Astrocyte (in vitro differentiated cells and primary cell): Measurements from ENCODE around the gene NET1. TPM values are rescaled to one million over a fixed set of nuclear protein-coding genes. Genes with fewer than 3 reads are reported as not detected.

ENCODE experiments used
- DNase-seq: peaks from one replicate; pipeline ENCODE4 v3.0.0-alpha.2; 2010; ENCODE audit warnings: low read depth
- FAIRE-seq: peaks from 2 replicates; lab custom pipeline; 2011; peaks lifted over from hg19 to GRCh38; lab: Jason Lieb, UNC
- H2AFZ ChIP-seq: 2 replicates; pipeline ENCODE4 v1.6.0; 2012; ENCODE audit warnings: low read depth, low read length, inconsistent platforms
- H3K27ac ChIP-seq: 2 replicates; pipeline ENCODE4 v1.5.1; 2011; ENCODE audit warnings: low read depth, low read length, inconsistent platforms
- H3K27me3 ChIP-seq: 2 replicates; pipeline ENCODE4 v1.6.0; 2011; ENCODE audit warnings: low read length, inconsistent platforms; ENCODE audit not compliant: insufficient read depth
- H3K36me3 ChIP-seq: 2 replicates; pipeline ENCODE4 v1.5.1; 2011; ENCODE audit warnings: low read length, inconsistent platforms; ENCODE audit not compliant: insufficient read depth
- H3K4me1 ChIP-seq: 2 replicates; pipeline ENCODE4 v1.5.1; 2011; ENCODE audit warnings: low read length, inconsistent platforms; ENCODE audit not compliant: insufficient read depth
- H3K4me2 ChIP-seq: 2 replicates; pipeline ENCODE4 v1.6.0; 2012; ENCODE audit warnings: low read length, inconsistent platforms
- H3K4me3 ChIP-seq: 2 replicates; pipeline ENCODE4 v1.5.1; 2011; ENCODE audit warnings: low read depth, mild to moderate bottlenecking, low read length, inconsistent platforms; ENCODE audit not compliant: insufficient read depth
- H3K79me2 ChIP-seq: 2 replicates; pipeline ENCODE4 v1.6.0; 2012; ENCODE audit warnings: mild to moderate bottlenecking, low read length, inconsistent platforms; ENCODE audit not compliant: insufficient read depth
- H3K9ac ChIP-seq: 2 replicates; pipeline ENCODE4 v1.6.0; 2012; ENCODE audit warnings: mild to moderate bottlenecking, low read length, inconsistent platforms
- H3K9me3 ChIP-seq: 2 replicates; pipeline ENCODE4 v1.5.1; 2012; ENCODE audit warnings: low read depth, mild to moderate bottlenecking, low read length, inconsistent platforms; ENCODE audit not compliant: insufficient read depth
- H4K20me1 ChIP-seq: 2 replicates; pipeline ENCODE4 v1.6.0; 2012; ENCODE audit warnings: low read length, inconsistent platforms; ENCODE audit not compliant: insufficient read depth
- H3K27ac Mint-ChIP-seq: one replicate; pipeline ENCODE4 v1.8.0; 2021; ENCODE audit warnings: mild to moderate bottlenecking, mixed read lengths; ENCODE audit not compliant: unreplicated experiment
- H3K27me3 Mint-ChIP-seq: one replicate; pipeline ENCODE4 v1.8.0; 2021; ENCODE audit warnings: low read depth, mixed read lengths; ENCODE audit not compliant: unreplicated experiment
- H3K36me3 Mint-ChIP-seq: one replicate; pipeline ENCODE4 v1.8.0; 2021; ENCODE audit warnings: low read depth, mixed read lengths; ENCODE audit not compliant: unreplicated experiment
- H3K4me1 Mint-ChIP-seq: one replicate; pipeline ENCODE4 v1.8.0; 2021; ENCODE audit warnings: low read depth, mixed read lengths; ENCODE audit not compliant: unreplicated experiment
- H3K4me3 Mint-ChIP-seq: one replicate; pipeline ENCODE4 v1.8.0; 2021; ENCODE audit warnings: mild to moderate bottlenecking, moderate library complexity, mixed read lengths; ENCODE audit not compliant: unreplicated experiment
- H3K9me3 Mint-ChIP-seq: one replicate; pipeline ENCODE4 v1.8.0; 2021; ENCODE audit warnings: mild to moderate bottlenecking, mixed read lengths; ENCODE audit not compliant: unreplicated experiment
- EZH2 ChIP-seq: IDR thresholded peaks from 2 replicates; pipeline ENCODE4 v1.6.1; 2012; ENCODE audit warnings: mild to moderate bottlenecking, low read length, inconsistent platforms; ENCODE audit not compliant: insufficient read depth
- total RNA-seq: library from RNA; stranded (reverse); gene quantifications from 2 replicates; pipeline ENCODE4 v1.2.1, GENCODE V29; 2021
- TF ChIP-seq, protein P1 (sequence below): IDR thresholded peaks from 2 replicates; pipeline ENCODE4 v1.5.1; 2011; ENCODE audit warnings: low read depth, mild to moderate bottlenecking, inconsistent platforms, low read length, moderate library complexity; ENCODE audit not compliant: insufficient read depth

NET1 gene
- total RNA-seq, 1 donor from 2014 or later: 43.5 TPM

DNA sequence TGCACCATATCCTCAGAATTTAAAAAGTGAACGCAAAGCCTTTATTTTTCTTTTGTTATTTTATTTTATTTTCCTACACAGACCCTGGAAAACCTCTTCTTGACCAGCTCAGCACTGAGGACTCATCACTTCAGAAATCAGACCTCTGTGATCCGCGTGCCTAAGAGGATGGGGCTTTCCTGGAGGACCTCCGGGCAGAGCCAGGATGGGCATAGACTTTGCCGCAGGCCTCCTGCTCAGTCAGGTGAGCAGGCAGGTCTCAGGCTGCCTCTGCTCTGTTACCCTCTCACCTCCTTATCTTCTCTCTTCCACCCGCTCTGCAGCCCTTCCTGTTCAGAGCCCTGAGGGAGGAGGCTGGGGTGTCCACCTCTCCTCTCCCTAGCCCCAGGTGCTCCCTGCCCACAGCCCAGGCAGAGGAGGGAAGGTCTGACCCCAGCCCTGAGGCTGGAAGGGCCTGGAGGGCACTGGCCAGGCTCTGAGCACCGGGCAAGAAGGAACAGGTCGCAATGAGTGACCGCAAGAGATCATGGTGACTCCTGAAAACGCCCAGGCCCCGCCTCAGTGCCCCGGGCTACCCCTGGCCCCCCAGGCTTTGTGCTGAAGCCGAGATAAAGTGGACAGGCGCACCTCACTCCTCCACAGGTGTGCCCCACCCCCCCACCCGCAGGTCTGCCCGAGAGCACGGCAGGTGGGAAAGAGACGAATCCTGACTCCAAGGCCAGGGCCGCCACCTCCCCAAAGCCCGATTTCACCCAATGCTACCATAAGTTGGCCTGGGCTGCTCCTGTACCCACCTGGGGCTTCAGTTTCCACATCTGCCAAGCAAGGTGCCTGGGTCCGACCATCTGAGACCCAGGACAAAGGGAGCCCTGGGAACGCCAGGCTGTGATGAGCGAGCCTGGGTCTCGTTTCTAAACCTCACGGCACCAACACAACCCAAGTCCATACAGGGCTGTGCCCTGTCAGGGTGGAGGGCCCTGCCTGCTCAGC, 84.2 kb downstream of the NET1 start:
- no peak for DNase-seq
- H2AFZ ChIP-seq: no peak overlapping the region
- TF ChIP-seq, protein P1, sequence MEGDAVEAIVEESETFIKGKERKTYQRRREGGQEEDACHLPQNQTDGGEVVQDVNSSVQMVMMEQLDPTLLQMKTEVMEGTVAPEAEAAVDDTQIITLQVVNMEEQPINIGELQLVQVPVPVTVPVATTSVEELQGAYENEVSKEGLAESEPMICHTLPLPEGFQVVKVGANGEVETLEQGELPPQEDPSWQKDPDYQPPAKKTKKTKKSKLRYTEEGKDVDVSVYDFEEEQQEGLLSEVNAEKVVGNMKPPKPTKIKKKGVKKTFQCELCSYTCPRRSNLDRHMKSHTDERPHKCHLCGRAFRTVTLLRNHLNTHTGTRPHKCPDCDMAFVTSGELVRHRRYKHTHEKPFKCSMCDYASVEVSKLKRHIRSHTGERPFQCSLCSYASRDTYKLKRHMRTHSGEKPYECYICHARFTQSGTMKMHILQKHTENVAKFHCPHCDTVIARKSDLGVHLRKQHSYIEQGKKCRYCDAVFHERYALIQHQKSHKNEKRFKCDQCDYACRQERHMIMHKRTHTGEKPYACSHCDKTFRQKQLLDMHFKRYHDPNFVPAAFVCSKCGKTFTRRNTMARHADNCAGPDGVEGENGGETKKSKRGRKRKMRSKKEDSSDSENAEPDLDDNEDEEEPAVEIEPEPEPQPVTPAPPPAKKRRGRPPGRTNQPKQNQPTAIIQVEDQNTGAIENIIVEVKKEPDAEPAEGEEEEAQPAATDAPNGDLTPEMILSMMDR: no peak
- no peak for TF ChIP-seq EZH2
- no peaks in the 10 kb centered on the region for H3K36me3 ChIP-seq
- Mint-ChIP-seq H3K4me3 (no peak overlapping the region), H3K27me3 (peaks cover 28% of the 10 kb centered on the region), H3K27ac (no peak overlapping the region), H3K4me1 (no peaks in the 10 kb centered on the region), H3K9me3 (peaks cover 10% of the 10 kb centered on the region), H3K36me3 (peaks cover 2% of the 10 kb centered on the region)
- H3K79me2 ChIP-seq: no peaks in the 10 kb centered on the region
- H3K9me3 ChIP-seq: peaks cover 3% of the 10 kb centered on the region
- H3K4me3 ChIP-seq: no peak overlapping the region
- H3K27ac ChIP-seq: no peak overlapping the region
- no peak for FAIRE-seq
- H3K4me1 ChIP-seq: no peaks in the 10 kb centered on the region
- no peak overlapping the region for H3K9ac ChIP-seq
- no peaks in the 10 kb centered on the region for H4K20me1 ChIP-seq
- peaks cover 8% of the 10 kb centered on the region for H3K27me3 ChIP-seq
- no peak overlapping the region for H3K4me2 ChIP-seq

DNA sequence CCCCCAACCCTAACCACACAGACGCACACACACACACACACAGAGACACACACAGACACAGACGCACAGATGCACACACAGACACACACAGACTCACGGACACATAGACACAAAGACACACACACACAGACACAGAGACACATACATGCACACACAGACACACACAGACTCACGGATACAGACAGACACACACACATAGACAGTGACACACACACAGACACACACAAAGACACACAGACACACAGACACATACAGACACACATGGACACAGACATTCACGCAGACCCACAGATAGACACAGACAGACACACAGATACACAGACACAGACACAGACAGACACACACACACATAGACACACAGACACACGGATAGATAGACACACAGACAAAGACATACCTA, 84.9 kb downstream of the NET1 start:
- Histone ChIP-seq H4K20me1 (no peaks in the 10 kb centered on the region), H3K9me3 (peaks cover 2% of the 10 kb centered on the region), H3K79me2 (no peaks in the 10 kb centered on the region), H3K4me2 (no peak overlapping the region), H3K27me3 (peaks cover 11% of the 10 kb centered on the region), H3K9ac (no peak overlapping the region), H2AFZ (no peak overlapping the region), H3K27ac (no peak overlapping the region), H3K4me3 (no peak overlapping the region), H3K4me1 (no peaks in the 10 kb centered on the region), H3K36me3 (no peaks in the 10 kb centered on the region)
- H3K27ac Mint-ChIP-seq: no peak overlapping the region
- H3K9me3 Mint-ChIP-seq: peaks cover 8% of the 10 kb centered on the region
- DNase-seq (no peak), FAIRE-seq (no peak)
- peaks cover 27% of the 10 kb centered on the region for H3K27me3 Mint-ChIP-seq
- TF ChIP-seq EZH2: no peak
- TF ChIP-seq, protein P1: no peak
- H3K4me1 Mint-ChIP-seq: peaks cover 3% of the 10 kb centered on the region
- H3K4me3 Mint-ChIP-seq: no peak overlapping the region
- H3K36me3 Mint-ChIP-seq: peaks cover under 1% of the 10 kb centered on the region
